ENCODE measurements around the gene ZNF827. TPM values are rescaled to one million over a fixed set of nuclear protein-coding genes. Genes with fewer than 3 reads are reported as not detected.
A peak's percentile ranks its signal among the peaks of the same experiment; 100 is the strongest.

Gene ZNF827
- total RNA-seq, 1 donor from 2014 or later, result 19.0 TPM

GRCh38 chr4:145743641-145744040 is 195.0 kb downstream of the ZNF827 start:
- TF ChIP-seq, protein P1, sequence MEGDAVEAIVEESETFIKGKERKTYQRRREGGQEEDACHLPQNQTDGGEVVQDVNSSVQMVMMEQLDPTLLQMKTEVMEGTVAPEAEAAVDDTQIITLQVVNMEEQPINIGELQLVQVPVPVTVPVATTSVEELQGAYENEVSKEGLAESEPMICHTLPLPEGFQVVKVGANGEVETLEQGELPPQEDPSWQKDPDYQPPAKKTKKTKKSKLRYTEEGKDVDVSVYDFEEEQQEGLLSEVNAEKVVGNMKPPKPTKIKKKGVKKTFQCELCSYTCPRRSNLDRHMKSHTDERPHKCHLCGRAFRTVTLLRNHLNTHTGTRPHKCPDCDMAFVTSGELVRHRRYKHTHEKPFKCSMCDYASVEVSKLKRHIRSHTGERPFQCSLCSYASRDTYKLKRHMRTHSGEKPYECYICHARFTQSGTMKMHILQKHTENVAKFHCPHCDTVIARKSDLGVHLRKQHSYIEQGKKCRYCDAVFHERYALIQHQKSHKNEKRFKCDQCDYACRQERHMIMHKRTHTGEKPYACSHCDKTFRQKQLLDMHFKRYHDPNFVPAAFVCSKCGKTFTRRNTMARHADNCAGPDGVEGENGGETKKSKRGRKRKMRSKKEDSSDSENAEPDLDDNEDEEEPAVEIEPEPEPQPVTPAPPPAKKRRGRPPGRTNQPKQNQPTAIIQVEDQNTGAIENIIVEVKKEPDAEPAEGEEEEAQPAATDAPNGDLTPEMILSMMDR (IDR thresholded peaks at IDR 0.05; ENCODE audit: borderline replicate concordance), result no peak
- Histone ChIP-seq H3K9me3 (replicated peaks) (peaks cover 10% of the 10 kb centered on the region), H3K27ac (replicated peaks) (no peak overlapping the region), H3K4me1 (no peaks in the 10 kb centered on the region), H3K4me3 (no peak overlapping the region), H3K27me3 (ENCODE audit: low read depth) (no peaks in the 10 kb centered on the region), H3K36me3 (no peaks in the 10 kb centered on the region)
- DNase-seq, result no peak
- intact Hi-C loops (cut with micrococcal nuclease), result no loop called here

DNA sequence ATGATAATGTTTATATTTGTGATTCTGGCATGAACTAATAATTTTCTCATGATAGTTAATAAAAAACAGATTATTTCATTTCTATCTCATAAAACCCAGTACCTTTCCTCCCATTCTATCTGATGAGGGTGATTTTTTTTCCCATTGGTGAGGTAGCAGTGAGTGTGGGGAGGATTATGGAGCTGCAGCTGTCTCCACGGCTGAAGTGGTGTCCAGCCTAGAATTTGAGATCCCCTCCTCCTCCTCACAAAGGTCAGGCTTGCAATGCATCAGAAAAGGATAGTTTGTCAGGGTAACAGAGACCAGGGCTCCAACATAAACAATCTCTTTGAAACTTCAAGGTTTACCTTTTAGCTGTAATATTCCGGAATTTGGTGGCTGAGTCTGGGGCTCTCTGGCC is 197.8 kb downstream of the ZNF827 start:
- no peaks in the 10 kb centered on the region for H3K36me3 ChIP-seq
- DNase-seq, result no peak
- intact Hi-C loops (cut with micrococcal nuclease), result no loop called here
- no peak overlapping the region for H3K27ac ChIP-seq (replicated peaks)
- no peak overlapping the region for H3K4me3 ChIP-seq
- H3K4me1 ChIP-seq, result peaks cover 17% of the 10 kb centered on the region
- H3K27me3 ChIP-seq (ENCODE audit: low read depth), result no peaks in the 10 kb centered on the region
- TF ChIP-seq, protein P1 (IDR thresholded peaks at IDR 0.05; ENCODE audit: borderline replicate concordance), result no peak
- H3K9me3 ChIP-seq (replicated peaks), result no peaks in the 10 kb centered on the region

GRCh38 chr4:145739845-145740244 is 198.8 kb downstream of the ZNF827 start:
- H3K4me1 ChIP-seq, result peaks cover 26% of the 10 kb centered on the region
- intact Hi-C loops (cut with micrococcal nuclease), result no loop called here
- H3K27me3 ChIP-seq (ENCODE audit: low read depth), result no peaks in the 10 kb centered on the region
- no peak for DNase-seq
- H3K27ac ChIP-seq (replicated peaks), result no peak overlapping the region
- H3K36me3 ChIP-seq, result no peaks in the 10 kb centered on the region
- H3K4me3 ChIP-seq, result no peak overlapping the region
- TF ChIP-seq, protein P1 (IDR thresholded peaks at IDR 0.05; ENCODE audit: borderline replicate concordance), result no peak
- H3K9me3 ChIP-seq (replicated peaks), result no peaks in the 10 kb centered on the region

GRCh38 chr4:145736241-145736831 is 202.3 kb downstream of the ZNF827 start:
- intact Hi-C loops (cut with micrococcal nuclease), result no loop called here
- TF ChIP-seq, protein P1 (IDR thresholded peaks at IDR 0.05; ENCODE audit: borderline replicate concordance), result no peak
- H3K36me3 ChIP-seq, result no peaks in the 10 kb centered on the region
- H3K27ac ChIP-seq (replicated peaks), result peak overlapping the region; percentile 98
- H3K4me3 ChIP-seq, result no peak overlapping the region
- no peaks in the 10 kb centered on the region for H3K27me3 ChIP-seq (ENCODE audit: low read depth)
- H3K9me3 ChIP-seq (replicated peaks), result no peaks in the 10 kb centered on the region
- peak; percentile 27 for DNase-seq
- peaks cover 53% of the 10 kb centered on the region for H3K4me1 ChIP-seq

DNA sequence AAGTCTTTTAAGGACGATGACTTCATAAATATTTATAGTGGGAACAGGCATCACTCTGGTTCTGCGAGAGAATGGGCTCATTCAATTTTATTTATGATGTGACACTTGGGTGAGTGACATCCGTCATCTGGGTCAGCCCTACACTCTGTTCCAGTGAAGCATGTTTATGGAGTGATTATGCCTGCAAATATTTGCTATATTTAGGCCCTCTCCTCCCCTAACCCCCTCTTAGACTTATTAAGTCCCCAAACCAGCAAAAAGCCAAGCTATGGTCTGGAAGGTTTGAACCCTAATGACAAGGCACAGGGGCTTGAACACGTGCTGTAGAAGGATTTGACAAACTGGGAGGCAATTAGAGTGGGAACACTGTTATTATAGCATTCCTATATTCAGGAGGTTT is 202.8 kb downstream of the ZNF827 start:
- H3K4me1 ChIP-seq, result peaks cover 58% of the 10 kb centered on the region

More for the DNA sequence above, 202.8 kb downstream of the ZNF827 start:
- no peaks in the 10 kb centered on the region for H3K9me3 ChIP-seq (replicated peaks)
- TF ChIP-seq, protein P1 (IDR thresholded peaks at IDR 0.05; ENCODE audit: borderline replicate concordance), result no peak
- DNase-seq, result no peak
- intact Hi-C loops (cut with micrococcal nuclease), result no loop called here
- H3K27me3 ChIP-seq (ENCODE audit: low read depth), result no peaks in the 10 kb centered on the region
- no peak overlapping the region for H3K4me3 ChIP-seq
- H3K27ac ChIP-seq (replicated peaks), result peak overlapping the region; percentile 98
- H3K36me3 ChIP-seq, result no peaks in the 10 kb centered on the region
